ENCODE data around the gene ARHGAP4.

Gene ARHGAP4

DNA sequence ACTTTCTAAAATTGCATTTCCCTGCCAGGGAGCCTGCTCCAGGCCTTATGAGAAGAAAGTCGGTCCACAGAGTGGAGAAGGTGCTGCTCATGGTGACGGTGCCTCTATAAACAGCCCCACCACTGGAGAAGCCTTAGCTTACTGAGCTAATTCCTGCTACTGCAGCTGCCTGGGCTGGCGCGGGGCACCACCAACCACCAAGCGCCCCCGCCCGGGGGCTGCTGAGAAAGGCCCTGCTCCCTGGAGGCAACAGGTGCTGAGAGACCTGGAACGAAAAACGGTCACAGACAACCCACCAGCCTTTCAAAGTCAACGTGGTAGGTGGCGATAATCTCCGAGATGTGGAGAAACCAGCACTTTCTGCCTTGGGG lies 42.7 kb upstream of the ARHGAP4 start:
- no peak overlapping the region for H2BK120ac ChIP-seq (ENCODE audit: low read depth, low read length)
- H3K18ac ChIP-seq (ENCODE audit: low read length): no peak overlapping the region
- no peak overlapping the region for H3K9ac ChIP-seq (ENCODE audit: low read depth, low read length, poor library complexity)
- no peaks in the 10 kb centered on the region for H3K9me3 ChIP-seq (replicated peaks in 1 of 2; ENCODE audit: control insufficient read depth in 2 of 2, insufficient read depth in 1 of 2, low read depth in 1 of 2, low read length in 2 of 2)
- no peak overlapping the region for H2BK12ac ChIP-seq (ENCODE audit: low read length)
- H3K4me2 ChIP-seq (ENCODE audit: insufficient read depth, low read length, poor library complexity, severe bottlenecking): peak overlapping the region; percentile 69
- H3K4me1 ChIP-seq (ENCODE audit: control insufficient read depth in 2 of 2, insufficient read depth in 1 of 2, low read depth in 1 of 2, low read length in 2 of 2): peaks cover 16 to 28% of the 10 kb centered on the region in 2 donors
- H4K91ac ChIP-seq (ENCODE audit: low read depth, low read length, poor library complexity): no peak overlapping the region
- no CpG with 5 or more reads among the region's 12 CpGs for WGBS, 2 donors (ENCODE audit: extremely low coverage in 2 of 2, insufficient read length in 2 of 2, insufficient replicate concordance in 1 of 2)
- no peak overlapping the region for H4K8ac ChIP-seq (ENCODE audit: low read depth, low read length)
- no peak overlapping the region for H2AK5ac ChIP-seq (ENCODE audit: low read depth, low read length)
- H3K79me1 ChIP-seq (ENCODE audit: low read depth, low read length): peaks cover 3% of the 10 kb centered on the region
- H3K27ac ChIP-seq (replicated peaks; ENCODE audit: low read length): no peak overlapping the region
- H2BK15ac ChIP-seq (ENCODE audit: low read length): no peak overlapping the region
- H3K14ac ChIP-seq (ENCODE audit: low read length): no peak overlapping the region
- peaks cover 0 to 9% (median 0%) of the 10 kb centered on the region in 3 experiments for H3K27me3 ChIP-seq (ENCODE audit: control insufficient read depth in 3 of 3, insufficient read depth in 3 of 3, low read depth in 1 of 3, low read length in 3 of 3)
- no peak for DNase-seq (ENCODE audit: low spot score)
- no peak overlapping the region for H3K4ac ChIP-seq (ENCODE audit: low read length)
- peak overlapping the region; percentile 66 to 80 for H3K4me3 ChIP-seq (ENCODE audit: low read length in 2 of 2)
- H3K23ac ChIP-seq (ENCODE audit: low read depth, low read length, poor library complexity): no peak overlapping the region
- no peak overlapping the region for H2AFZ ChIP-seq (ENCODE audit: low read length)
- H3K36me3 ChIP-seq (replicated peaks in 1 of 2; ENCODE audit: control insufficient read depth in 2 of 2, insufficient read depth in 2 of 2, low read length in 2 of 2): peaks cover 4 to 56% of the 10 kb centered on the region in 2 donors
- H2BK5ac ChIP-seq (ENCODE audit: low read length): no peak overlapping the region

DNA sequence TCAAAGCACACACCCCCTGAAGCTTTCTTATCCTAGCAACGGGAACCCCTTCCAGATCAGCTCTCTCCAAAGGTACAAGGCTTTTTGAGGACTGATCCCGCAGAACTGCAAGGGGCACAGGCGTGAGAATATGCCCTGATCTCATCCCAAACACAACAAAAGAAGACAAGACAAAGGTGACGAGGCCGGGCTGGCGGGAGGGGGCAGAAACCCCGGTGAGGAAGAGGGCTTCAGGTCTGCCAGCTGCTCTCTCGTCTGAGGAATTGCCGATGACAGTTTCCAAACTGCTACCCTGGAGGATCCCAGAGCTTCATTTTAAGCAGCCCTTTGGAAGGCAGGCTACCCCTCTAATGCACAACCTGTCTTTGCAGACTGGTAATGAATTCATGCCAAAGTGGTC lies 42.2 kb upstream of the ARHGAP4 start:
- Histone ChIP-seq H2BK5ac (ENCODE audit: low read length) (no peak overlapping the region), H3K79me1 (ENCODE audit: low read depth, low read length) (peaks cover 3% of the 10 kb centered on the region), H3K18ac (ENCODE audit: low read length) (no peak overlapping the region), H4K91ac (ENCODE audit: low read depth, low read length, poor library complexity) (no peak overlapping the region), H3K14ac (ENCODE audit: low read length) (no peak overlapping the region), H3K36me3 (replicated peaks in 1 of 2; ENCODE audit: control insufficient read depth in 2 of 2, insufficient read depth in 2 of 2, low read length in 2 of 2) (peaks cover 4 to 61% of the 10 kb centered on the region in 2 donors), H2BK15ac (ENCODE audit: low read length) (no peak overlapping the region), H3K23ac (ENCODE audit: low read depth, low read length, poor library complexity) (no peak overlapping the region), H2BK12ac (ENCODE audit: low read length) (no peak overlapping the region), H3K4me2 (ENCODE audit: insufficient read depth, low read length, poor library complexity, severe bottlenecking) (peak overlapping the region; percentile 37), H4K8ac (ENCODE audit: low read depth, low read length) (no peak overlapping the region), H3K9ac (ENCODE audit: low read depth, low read length, poor library complexity) (no peak overlapping the region), H2BK120ac (ENCODE audit: low read depth, low read length) (no peak overlapping the region), H2AK5ac (ENCODE audit: low read depth, low read length) (no peak overlapping the region), H3K4me3 (ENCODE audit: low read length in 2 of 2) (peak overlapping the region in 1 of 2 donors; percentile 34), H3K27me3 (ENCODE audit: control insufficient read depth in 3 of 3, insufficient read depth in 3 of 3, low read depth in 1 of 3, low read length in 3 of 3) (peaks cover 0 to 6% (median 0%) of the 10 kb centered on the region in 3 experiments), H3K4me1 (ENCODE audit: control insufficient read depth in 2 of 2, insufficient read depth in 1 of 2, low read depth in 1 of 2, low read length in 2 of 2) (peaks cover 16 to 24% of the 10 kb centered on the region in 2 donors), H3K27ac (replicated peaks; ENCODE audit: low read length) (no peak overlapping the region), H3K9me3 (replicated peaks in 1 of 2; ENCODE audit: control insufficient read depth in 2 of 2, insufficient read depth in 1 of 2, low read depth in 1 of 2, low read length in 2 of 2) (no peaks in the 10 kb centered on the region), H2AFZ (ENCODE audit: low read length) (no peak overlapping the region), H3K4ac (ENCODE audit: low read length) (no peak overlapping the region)
- DNase-seq (ENCODE audit: low spot score): no peak
- WGBS, 2 donors (ENCODE audit: extremely low coverage in 2 of 2, insufficient read length in 2 of 2, insufficient replicate concordance in 1 of 2): no CpG with 5 or more reads among the region's 9 CpGs

DNA sequence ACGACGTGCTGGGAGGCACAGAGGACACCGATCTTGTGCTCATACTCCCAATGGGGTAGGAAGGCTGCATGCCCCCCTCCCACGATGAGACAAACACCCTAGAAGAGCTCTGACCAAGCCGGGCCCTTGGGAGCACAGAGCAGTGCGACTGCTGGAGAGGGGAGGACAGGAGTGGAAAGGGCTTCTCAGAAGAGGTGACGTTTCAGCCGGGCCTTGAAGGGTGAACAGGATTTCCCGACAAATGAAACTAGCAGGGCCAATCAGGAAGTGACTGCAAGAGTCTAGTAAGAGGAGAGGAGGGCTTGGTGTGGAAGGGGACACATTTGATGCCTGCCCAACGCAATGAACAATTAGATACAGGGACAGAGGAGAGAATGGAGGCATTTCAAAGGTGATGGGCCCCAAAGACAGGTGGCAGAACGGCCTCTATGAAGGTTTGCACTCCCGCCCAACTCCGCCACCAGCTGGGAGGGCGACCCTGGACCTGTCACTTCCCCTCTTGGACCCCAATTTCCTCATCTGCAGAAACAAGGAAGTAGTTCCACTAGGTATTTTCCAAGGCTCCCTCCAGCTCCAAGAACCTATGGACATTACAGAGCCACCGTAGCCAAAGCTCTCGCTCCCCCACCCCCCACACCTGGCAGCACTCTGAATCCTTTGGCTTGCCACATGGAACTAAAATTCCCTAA lies 41.6 kb upstream of the ARHGAP4 start:
- Histone ChIP-seq H3K27me3 (ENCODE audit: control insufficient read depth in 3 of 3, insufficient read depth in 3 of 3, low read depth in 1 of 3, low read length in 3 of 3) (peaks cover 0 to 5% (median 0%) of the 10 kb centered on the region in 3 experiments), H4K8ac (ENCODE audit: low read depth, low read length) (no peak overlapping the region), H3K18ac (ENCODE audit: low read length) (no peak overlapping the region), H3K9me3 (replicated peaks in 1 of 2; ENCODE audit: control insufficient read depth in 2 of 2, insufficient read depth in 1 of 2, low read depth in 1 of 2, low read length in 2 of 2) (no peaks in the 10 kb centered on the region), H2AK5ac (ENCODE audit: low read depth, low read length) (no peak overlapping the region), H3K23ac (ENCODE audit: low read depth, low read length, poor library complexity) (no peak overlapping the region), H3K4me2 (ENCODE audit: insufficient read depth, low read length, poor library complexity, severe bottlenecking) (peak overlapping the region; percentile 37), H2BK12ac (ENCODE audit: low read length) (no peak overlapping the region), H2BK120ac (ENCODE audit: low read depth, low read length) (no peak overlapping the region), H3K79me1 (ENCODE audit: low read depth, low read length) (peaks cover 6% of the 10 kb centered on the region), H3K4me1 (ENCODE audit: control insufficient read depth in 2 of 2, insufficient read depth in 1 of 2, low read depth in 1 of 2, low read length in 2 of 2) (peaks cover 16 to 20% of the 10 kb centered on the region in 2 donors), H3K27ac (replicated peaks; ENCODE audit: low read length) (no peak overlapping the region), H2BK5ac (ENCODE audit: low read length) (no peak overlapping the region), H2AFZ (ENCODE audit: low read length) (no peak overlapping the region), H3K4me3 (ENCODE audit: low read length in 2 of 2) (no peak overlapping the region), H2BK15ac (ENCODE audit: low read length) (no peak overlapping the region), H3K9ac (ENCODE audit: low read depth, low read length, poor library complexity) (peak overlapping the region; percentile 63), H4K91ac (ENCODE audit: low read depth, low read length, poor library complexity) (no peak overlapping the region), H3K4ac (ENCODE audit: low read length) (no peak overlapping the region), H3K14ac (ENCODE audit: low read length) (no peak overlapping the region), H3K36me3 (replicated peaks in 1 of 2; ENCODE audit: control insufficient read depth in 2 of 2, insufficient read depth in 2 of 2, low read length in 2 of 2) (peaks cover 7 to 66% of the 10 kb centered on the region in 2 donors)
- DNase-seq (ENCODE audit: low spot score): no peak
- WGBS, 2 donors (ENCODE audit: extremely low coverage in 2 of 2, insufficient read length in 2 of 2, insufficient replicate concordance in 1 of 2): no CpG with 5 or more reads among the region's 16 CpGs

DNA sequence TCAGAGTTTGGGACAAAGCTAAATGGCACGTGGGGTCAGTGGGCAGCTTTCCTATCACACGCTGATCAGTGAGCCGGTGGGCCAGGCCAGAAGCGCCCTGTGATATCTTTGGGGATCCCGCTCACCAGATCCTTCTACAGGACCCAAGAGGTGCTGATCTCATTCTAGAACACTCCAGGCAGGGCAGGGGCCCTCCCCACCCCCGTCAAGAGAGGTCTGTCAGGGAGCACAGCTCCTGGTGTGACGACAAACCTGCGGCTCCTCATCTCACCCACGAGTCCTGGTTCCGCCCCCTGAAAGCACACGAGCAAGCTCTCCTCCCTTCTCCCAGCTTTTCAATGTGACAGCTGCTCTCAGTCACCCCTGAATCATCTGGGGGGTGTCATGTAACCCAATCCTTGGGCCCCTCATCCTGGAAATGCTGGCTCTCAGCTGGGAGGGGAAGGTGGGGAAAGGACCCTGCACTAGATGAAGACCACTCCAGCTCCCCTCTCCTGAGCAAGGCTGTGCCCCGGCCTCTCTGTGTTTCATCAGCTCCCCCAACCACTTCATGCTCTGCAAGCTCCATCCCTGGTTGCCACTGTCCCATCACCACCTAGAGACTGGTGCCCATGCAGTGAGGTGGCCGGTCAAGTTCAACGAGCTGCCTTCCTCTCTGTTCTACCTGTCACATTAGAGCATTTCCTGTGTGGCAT lies 40.9 kb upstream of the ARHGAP4 start:
- Histone ChIP-seq H4K91ac (ENCODE audit: low read depth, low read length, poor library complexity) (no peak overlapping the region), H2AK5ac (ENCODE audit: low read depth, low read length) (no peak overlapping the region), H3K9me3 (replicated peaks in 1 of 2; ENCODE audit: control insufficient read depth in 2 of 2, insufficient read depth in 1 of 2, low read depth in 1 of 2, low read length in 2 of 2) (no peaks in the 10 kb centered on the region), H2BK15ac (ENCODE audit: low read length) (no peak overlapping the region), H3K79me1 (ENCODE audit: low read depth, low read length) (peaks cover 9% of the 10 kb centered on the region), H3K36me3 (replicated peaks in 1 of 2; ENCODE audit: control insufficient read depth in 2 of 2, insufficient read depth in 2 of 2, low read length in 2 of 2) (peaks cover 14 to 73% of the 10 kb centered on the region in 2 donors), H4K8ac (ENCODE audit: low read depth, low read length) (no peak overlapping the region), H3K18ac (ENCODE audit: low read length) (no peak overlapping the region), H3K4me2 (ENCODE audit: insufficient read depth, low read length, poor library complexity, severe bottlenecking) (no peak overlapping the region), H2AFZ (ENCODE audit: low read length) (no peak overlapping the region), H3K4ac (ENCODE audit: low read length) (no peak overlapping the region), H3K9ac (ENCODE audit: low read depth, low read length, poor library complexity) (peak overlapping the region; percentile 63), H3K23ac (ENCODE audit: low read depth, low read length, poor library complexity) (no peak overlapping the region), H2BK120ac (ENCODE audit: low read depth, low read length) (no peak overlapping the region), H3K27me3 (ENCODE audit: control insufficient read depth in 3 of 3, insufficient read depth in 3 of 3, low read depth in 1 of 3, low read length in 3 of 3) (peaks cover 0 to 5% (median 0%) of the 10 kb centered on the region in 3 experiments), H2BK5ac (ENCODE audit: low read length) (no peak overlapping the region), H3K4me3 (ENCODE audit: low read length in 2 of 2) (no peak overlapping the region), H3K14ac (ENCODE audit: low read length) (no peak overlapping the region), H2BK12ac (ENCODE audit: low read length) (no peak overlapping the region), H3K4me1 (ENCODE audit: control insufficient read depth in 2 of 2, insufficient read depth in 1 of 2, low read depth in 1 of 2, low read length in 2 of 2) (peaks cover 16 to 20% of the 10 kb centered on the region in 2 donors), H3K27ac (replicated peaks; ENCODE audit: low read length) (no peak overlapping the region)
- WGBS, 2 donors (ENCODE audit: extremely low coverage in 2 of 2, insufficient read length in 2 of 2, insufficient replicate concordance in 1 of 2): no CpG with 5 or more reads among the region's 14 CpGs
- DNase-seq (ENCODE audit: low spot score): no peak
